GM21423 (cell line): Measurements from ENCODE around the gene GPR78.
A peak's percentile ranks its signal among the peaks of the same experiment; 100 is the strongest.

Source experiments
- ATAC-seq: cut with Tn5 transposase; IDR thresholded peaks from one replicate; pipeline ENCODE4 v1.9.1; 2021; ENCODE audit warnings: mild to moderate bottlenecking, moderate library complexity; ENCODE audit not compliant: unreplicated experiment

The GPR78 gene, protein sequence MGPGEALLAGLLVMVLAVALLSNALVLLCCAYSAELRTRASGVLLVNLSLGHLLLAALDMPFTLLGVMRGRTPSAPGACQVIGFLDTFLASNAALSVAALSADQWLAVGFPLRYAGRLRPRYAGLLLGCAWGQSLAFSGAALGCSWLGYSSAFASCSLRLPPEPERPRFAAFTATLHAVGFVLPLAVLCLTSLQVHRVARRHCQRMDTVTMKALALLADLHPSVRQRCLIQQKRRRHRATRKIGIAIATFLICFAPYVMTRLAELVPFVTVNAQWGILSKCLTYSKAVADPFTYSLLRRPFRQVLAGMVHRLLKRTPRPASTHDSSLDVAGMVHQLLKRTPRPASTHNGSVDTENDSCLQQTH

DNA sequence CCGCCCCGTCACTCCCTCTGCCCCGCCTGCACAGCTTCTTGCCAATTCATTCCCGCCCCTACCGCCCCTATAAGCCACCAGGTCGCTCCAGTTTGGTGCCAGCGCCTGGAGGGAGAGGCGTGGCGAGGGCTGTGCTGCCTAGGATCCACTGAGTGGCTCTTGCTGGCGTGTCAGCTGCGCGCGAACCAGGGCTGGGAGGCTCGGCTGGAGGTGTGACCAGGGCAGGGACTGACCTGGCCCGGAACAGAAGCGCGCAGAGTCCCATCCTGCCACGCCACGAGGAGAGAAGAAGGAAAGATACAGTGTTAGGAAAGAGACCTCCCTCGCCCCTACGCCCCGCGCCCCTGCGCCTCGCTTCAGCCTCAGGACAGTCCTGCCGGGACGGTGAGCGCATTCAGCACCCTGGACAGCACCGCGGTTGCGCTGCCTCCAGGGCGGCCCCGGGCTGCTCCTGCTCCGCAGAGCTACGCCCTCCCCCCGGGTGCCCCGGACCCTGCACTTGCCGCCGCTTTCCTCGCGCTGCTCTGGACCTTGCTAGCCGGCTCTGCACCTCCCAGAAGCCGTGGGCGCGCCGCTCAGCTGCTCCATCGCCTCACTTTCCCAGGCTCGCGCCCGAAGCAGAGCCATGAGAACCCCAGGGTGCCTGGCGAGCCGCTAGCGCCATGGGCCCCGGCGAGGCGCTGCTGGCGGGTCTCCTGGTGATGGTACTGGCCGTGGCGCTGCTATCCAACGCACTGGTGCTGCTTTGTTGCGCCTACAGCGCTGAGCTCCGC is at the start of gene GPR78:
TSS of gene GPR78 (plus strand) at position 72 of the 773 bp plus-strand sequence. CDS start at position 663, 591 bp downstream.
- ATAC-seq, result no peak

DNA sequence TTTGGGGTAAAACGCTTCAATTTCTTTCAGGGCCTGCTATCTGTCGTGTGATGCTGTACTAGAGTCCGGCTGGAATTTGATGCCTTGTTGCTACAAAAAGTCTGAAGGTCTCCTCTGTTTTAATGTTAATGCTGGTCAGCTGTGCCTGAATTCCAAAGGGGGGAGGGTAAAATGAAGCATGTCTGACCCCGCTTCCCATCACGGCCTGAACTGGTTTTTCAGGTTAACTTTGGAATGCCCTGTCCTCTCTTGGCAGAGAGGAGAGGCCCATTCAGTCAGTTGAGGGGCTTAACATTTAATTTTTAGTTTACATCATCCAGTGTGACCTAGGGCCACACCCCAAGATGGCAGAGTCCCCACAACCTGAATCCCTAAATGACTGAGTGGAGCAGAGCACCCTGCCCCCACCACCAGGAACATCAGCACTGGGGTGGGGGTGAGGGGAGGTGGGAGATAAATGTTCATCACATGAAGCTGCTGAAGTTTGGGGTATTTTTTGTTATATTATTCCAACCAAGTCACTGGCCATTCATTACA is 47.9 kb upstream of the GPR78 start:
- no peak for ATAC-seq

DNA sequence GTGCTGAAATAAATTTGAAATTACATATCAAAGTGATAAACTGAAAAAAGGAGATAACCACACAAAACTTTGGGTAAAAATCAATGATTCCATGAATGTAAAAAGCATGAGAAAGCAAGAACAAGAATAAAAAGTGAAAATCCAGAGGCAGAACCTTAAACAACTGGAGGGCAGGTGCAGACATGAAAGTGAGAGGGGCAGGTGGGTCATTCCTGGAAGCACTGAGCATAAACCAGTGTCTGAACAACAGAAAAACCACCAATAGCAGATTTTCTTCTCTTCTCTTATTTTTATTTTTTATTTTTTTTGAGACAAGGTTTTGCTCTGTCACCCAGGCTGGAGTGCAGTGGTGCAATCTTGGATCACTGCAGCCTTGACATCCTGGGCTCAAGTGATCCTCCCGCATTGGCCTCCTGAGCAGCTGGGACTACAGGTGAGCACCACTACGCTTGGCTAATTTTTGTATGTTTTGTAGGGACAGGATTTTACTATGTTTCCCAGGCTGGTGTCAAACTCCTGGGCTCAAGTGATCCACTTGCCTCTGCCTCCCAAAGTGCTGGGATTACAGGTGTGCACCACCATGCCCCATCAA is 46.8 kb upstream of the GPR78 start:
- ATAC-seq, result peak; percentile 33

DNA sequence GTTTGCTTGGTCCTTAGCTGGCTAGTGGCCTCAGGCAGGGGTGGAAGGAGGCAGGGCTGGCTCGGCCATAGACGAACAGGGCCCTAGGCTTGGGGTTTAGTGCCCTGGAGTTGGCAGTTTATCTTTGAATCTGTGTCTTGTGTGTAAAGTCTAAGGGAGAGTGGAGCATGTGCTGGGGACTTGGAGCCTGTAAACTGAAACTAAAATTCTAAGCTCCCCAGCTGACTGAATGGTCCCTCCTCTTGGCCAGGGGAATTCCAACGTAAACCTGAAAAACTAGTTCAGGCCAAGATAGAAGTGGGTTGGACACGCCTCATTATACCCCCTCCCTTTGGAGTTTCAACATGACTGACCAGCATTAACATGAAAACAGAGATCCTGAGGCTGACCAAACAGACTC is 46.1 kb upstream of the GPR78 start:
- peak; percentile 70 for ATAC-seq

DNA sequence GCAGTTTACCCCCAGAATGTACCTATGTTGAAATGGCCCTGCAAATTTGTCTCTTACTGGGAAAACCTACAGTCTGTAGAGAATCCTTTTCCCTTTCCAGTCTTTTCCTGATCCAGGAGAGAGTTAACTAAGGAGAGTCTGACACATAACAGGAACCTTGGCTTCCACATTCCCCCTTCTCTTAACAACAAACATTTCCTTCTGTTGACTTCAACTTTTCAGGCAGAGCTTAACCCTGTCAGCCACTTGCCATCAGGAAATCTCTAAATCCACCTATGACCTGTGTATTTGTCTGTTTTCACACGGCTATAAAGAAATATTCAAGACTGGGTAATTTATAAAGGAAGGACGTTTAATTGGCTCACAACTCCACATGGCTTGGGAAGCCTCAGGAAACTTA is 45.6 kb upstream of the GPR78 start:
- no peak for ATAC-seq

DNA sequence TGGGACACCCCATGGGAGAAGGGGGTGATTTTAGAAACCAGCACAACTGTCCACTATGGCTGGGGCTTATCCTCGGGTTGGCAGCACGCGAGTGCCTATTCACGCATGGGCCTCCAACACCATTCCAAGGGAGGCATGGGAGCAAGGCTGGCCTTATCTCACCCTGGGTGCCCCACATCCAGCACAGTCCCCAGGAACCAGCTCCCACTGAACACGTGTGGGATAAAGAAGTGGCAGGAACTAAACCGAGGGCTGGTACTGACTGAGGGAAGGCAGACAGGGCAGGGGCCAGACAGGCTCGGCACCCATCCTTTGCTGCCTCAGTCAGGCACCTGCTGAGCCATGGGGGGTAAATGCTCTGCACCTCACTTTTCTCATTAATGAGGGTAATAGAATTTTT is 43.7 kb upstream of the GPR78 start:
- ATAC-seq, result no peak

DNA sequence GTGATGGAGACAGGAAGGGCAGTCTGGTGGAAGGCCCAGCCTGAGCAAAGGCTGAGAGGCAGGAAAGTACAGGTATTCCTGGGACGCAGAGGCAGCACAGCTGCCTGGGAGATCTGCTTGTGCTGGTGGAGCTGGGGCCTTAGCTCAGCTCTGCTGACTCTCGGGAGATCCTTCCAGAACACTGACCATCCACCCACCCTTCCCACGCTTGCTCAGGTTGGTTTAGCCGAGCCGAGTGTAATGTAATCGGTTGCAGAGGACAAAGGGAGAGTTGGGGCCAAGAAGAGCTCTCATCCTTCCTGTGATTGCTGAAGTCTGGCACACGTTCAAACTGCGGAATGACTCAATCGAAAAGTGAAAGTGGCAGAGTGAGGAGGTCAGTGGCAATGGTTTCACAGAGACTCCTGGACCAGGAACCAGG is 43.1 kb upstream of the GPR78 start:
- peak; percentile 41 for ATAC-seq

DNA sequence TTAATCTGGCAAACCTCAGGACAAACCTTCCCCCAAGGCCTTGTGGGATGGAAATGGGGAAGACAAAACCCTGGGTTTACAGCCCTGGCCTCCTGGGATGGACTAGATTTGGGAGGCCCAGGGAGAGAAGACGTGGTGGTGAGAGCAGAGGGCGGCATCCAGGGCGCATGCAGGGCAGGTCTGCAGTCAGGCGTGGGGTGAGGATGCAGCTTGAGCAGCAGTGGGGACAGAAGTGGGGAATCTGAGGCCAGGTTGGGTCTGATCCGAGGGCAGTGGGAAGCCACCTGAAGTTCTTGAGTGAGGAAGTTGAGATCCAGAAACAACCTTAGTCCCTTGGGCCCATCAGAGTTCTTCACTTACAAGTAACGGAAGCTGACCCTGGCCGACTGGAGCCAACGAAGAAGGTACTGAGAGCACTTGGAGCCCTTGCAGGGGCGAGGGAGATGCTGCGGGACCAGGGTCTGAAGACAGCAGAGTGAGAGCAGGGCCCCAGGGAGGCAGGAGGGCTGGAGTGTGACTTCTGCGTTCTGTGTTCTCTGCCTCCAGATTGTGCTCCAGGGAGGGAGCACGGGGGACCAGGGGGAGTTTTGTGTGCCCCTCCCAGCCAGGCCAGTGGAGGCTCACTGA is 42.0 kb upstream of the GPR78 start:
- no peak for ATAC-seq

DNA sequence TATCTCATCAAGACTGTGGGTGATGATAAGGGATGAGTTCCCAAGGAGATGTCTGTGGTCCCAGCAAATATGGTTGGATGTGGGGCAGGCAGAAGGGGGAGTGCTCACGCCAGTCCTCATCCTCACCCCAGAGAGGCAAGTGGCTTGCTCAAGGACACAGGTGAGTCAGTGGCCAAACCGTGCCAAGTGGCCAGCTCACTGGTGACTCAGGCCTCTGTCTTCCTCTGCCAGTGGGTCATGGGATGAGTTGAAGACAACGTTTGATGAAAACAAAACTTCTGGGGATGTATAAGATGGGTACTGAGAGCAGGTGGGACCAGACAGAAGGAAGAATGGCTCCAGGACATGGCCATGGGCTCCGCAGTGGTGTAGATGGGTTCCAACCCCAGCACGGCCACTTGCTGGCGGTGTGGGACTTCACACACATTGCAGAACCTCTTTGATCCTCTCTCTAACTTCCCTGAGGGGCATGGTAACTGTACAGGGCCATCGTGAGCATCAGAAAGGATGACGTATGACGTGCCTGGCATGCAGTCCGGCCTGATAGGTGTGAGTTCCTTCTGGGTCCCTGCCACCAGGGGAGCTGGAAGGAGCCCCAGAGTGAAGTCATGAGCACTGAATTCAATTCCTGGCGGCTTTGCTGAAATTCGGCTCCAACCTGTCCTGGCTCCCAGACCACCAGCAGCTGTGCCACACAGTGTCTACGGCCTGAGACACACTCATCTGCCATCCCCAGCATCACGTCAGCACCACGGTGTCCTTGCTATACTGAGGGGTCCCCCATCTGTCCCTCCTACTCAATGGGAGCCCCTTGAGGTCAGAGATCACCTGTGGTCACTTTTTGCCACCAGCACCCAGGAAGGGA is 41.3 kb upstream of the GPR78 start:
- ATAC-seq, result no peak

DNA sequence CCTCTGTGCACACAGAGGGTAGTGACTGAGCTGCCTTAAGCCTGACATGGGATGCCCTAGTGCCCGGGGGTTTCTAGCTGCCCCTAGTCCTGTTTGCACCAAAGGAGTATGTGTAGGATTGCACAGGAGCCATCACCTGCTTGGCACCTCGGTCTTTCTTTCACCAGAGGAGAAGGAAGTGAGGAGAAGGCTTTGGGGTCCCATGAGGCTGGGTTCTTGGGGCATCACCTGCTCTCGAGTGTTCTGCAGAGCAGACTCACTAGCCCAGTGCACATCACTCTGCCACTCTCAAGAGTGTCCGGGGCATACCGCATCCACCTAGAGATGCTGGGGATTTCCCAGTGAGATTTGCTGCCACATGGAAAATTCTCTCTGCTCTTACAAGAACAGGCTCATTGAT is 40.5 kb upstream of the GPR78 start:
- no peak for ATAC-seq

DNA sequence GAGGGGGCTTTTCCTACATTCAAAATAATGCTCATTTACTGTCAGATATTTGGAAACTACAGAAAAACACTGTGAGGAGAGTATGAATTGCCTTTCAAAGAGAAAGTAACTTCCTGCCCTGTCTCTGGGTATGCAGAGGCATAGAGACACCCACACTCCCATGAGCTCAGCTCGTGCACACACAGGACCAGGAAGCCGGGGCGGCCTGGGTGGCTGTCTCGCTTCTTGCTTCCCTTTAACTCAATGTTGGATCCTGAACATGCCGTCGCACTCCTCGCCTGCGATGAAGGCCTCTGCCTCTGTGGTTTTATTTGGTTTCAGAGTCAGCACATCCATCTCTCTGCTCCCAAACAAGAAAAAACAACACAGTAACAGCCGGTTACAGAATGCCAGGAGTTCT is 40.1 kb upstream of the GPR78 start:
- no peak for ATAC-seq

DNA sequence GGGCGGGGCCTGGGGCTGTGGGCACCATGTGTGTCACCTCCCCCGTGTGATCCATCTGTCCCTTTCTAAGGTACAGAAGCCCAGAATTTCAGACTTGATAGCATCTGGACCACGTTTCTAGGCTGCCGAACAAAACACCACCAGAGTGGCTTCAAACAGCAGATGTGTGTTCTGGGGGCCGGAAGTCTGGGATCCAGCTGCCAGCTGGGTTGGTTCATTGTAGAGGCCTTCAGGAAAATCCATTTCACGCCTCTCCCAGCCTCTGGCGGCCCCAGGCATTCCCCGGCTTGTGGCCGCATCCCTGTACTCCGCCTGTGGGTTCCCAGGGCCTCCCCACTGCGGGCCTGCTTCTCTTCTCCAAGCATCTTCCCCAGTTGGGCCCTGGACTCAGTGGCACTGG is 39.6 kb upstream of the GPR78 start:
- ATAC-seq, result no peak

DNA sequence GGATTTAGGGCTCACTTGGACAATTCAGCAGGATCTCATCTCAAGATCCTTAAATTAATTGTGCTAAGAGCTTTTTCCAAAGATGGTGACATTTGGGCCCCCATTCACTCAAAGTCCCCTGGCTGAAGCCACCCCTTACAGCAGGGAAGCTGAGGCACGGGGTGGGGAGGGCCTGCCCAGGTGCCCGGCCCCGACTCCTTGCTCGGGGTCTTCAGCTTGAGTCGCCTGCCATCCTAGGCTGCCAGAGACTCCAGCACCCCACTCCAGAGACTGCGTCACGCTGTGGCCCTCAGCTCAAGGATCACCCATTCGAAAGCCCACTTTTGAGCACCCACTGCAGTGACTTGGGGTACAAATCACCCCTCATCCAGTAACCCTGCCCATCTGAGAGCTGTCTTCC is 39.2 kb upstream of the GPR78 start:
- ATAC-seq, result no peak

DNA sequence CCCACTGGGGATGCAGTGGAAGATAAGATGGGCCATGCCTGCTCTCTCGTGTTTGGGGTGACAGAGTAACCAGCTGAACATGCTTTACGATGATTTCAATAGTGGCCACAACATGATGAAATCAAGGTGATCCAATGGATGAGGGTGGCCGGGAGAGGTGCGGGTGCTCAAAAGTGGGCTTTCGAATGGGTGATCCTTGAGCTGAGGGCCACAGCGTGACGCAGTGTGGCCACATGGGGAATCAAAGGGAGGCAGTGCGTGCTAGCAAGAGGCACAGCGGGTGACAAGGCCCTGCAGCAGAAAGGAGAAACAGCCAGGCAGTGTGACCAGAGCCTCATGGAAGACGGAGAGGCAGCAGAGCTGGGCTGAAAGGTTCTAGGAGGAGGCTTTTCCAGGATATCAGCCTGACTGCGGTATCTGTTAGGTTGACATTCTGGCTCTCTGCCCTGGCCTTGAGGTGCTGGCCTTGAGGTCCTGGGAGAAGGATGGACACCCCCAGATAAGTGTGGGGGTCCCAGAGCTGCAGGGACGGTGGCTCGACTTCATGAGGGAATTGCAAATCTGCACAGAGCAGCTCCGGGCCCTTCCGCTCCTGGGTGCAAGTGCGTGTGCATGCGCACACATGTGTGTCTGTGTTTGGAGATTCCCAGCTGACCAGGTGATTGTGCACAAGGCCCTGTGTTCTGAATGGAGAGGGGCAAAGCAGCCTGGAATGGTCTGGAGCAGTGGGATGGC is 38.0 kb upstream of the GPR78 start:
- ATAC-seq, result no peak

DNA sequence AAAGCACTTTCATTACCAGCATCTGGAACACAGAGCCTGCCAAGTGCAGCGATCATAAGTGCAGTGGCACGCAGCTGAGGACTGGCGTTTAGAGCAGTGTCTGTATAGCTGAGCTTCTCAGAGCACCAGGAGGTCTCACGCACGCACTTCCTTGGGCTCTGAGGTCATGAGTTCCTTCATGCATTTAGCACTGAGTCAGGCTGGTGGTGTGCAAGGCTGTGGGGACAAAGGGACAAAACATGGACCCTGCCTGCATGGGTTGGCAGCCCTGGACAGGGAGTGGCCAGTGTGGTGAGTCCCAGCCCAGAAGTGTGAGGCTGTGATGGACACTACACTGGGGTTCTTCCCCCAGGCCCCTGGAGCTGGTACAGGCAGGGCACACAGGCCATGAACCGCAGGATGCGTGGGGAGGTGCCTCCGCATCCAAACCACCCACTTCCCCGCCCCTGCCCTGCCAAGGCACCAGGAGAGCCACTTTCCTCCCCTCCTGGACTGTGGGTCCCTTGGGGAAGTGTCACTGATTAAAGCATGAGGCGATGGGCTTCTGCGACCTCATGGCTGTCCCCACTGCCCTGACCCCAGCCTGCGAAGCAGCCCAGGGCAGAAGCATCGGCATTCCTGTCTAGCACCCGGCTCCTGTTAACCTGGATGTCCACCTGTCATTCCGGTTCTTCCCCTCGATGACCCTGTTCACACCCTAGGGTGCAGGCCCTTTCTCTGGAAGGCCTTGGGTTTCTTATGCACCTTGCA is 37.2 kb upstream of the GPR78 start:
- no peak for ATAC-seq

DNA sequence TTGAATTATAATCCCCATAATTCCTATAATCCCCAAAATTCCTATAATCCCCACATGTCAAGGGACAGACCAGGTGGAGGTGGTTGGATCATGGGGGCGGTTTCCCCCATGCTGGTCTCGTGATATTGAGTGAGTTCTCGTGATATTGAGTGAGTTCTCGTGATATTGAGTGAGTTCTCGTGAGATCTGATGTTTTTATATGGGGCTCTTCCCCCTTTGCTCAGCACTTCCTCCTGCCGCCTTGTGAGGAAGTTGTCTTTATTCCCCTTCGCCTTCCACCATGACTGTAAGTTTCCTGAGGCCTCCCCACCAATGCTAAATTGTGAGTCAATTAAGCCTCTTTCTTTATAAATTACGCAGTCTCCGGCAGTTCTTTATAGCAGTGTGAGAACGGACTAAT is 36.6 kb upstream of the GPR78 start:
- no peak for ATAC-seq

DNA sequence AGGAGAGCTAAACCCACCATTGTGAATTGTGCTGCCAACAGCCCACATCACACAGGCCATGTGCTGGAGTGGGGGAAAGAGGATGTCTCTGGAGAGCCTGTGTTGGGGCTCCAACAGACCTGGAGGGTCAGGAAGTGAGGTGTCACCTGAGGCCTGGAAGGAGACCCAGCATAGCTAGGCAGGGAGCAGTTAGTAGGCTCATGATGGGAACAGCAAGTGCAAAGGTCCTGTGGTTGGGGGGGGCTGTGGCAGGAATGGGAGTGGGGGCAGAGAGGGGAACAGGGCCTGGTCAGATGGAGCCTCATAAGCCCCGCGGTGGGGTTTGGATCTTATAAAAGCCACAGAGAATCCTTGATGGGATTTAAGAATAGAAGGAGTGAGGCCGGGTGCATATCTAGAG is 35.9 kb upstream of the GPR78 start:
- no peak for ATAC-seq

DNA sequence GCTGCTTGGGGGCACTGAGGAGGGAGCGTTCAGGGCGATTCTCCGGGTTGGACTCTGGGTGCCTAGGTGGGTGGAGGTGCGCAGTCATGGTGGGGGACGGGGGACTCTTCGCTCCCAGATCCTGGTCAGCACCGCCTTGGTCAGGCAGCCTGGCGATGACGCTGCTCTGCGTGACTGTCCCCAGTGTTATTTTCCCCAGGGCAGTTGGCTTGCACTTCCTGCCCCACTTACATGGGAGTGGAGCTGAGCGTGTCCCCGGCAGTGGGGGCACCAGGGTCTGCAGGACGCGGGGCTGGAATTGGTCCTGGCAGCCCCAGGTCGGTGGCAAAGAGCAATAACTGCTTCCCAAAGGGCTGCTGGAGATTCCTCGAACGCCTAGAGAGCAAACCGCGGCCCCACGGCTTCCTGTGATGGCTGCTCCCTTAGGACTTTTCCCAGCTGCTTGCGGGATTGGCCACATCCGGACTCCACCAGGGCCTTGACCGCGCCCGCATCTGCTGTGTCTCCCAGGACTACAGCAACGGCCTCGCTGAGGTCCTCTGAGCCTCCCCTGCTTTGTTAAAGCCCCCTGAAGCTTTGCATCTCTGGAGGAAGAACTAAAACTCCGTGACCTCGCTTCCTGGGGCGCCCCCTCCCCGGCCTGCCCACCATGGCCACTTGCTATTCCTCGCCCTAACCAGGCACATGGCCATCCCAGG is 35.3 kb upstream of the GPR78 start:
- no peak for ATAC-seq
